Midbrain (tissue), 1 donor: Measurements from ENCODE around the gene CAMK2D.
"Not testable (repeated sequence)": the region's sequence is repeated elsewhere in the genome, so short reads cannot be mapped to it uniquely, and the experiment has no call there.

ENCODE experiments used
- DNase-seq: peaks from one replicate; lab custom pipeline; 2025; lab: John Stamatoyannopoulos, UW

CAMK2D gene

GRCh38 chr4:113761620-113762185 is at the start of gene CAMK2D:
Gene CAMK2D (minus strand): TSS chr4:113761738. CDS start chr4:113761068, 670 bp downstream.
- peak; percentile 92 for DNase-seq

DNA sequence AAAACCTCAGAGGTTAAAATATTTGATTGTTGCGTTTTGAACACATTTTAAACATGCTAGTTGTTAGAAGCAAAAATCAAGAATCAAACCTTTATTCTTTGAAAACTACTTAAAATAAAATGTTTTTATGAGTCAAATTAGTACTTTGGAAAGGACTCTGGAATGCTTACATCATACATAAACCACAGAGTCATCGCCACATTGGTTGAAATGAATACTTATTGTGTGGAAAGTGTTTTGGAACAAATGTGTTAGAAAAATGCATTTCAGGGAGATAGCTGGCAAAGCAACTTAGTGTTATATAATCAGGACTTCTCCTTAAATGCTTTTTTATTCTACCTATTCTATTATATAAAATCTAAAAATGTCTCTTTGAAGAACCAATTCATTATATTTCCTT is 49.4 kb upstream of the CAMK2D start:
- no peak for DNase-seq

- DNase-seq, result peak; percentile 11
Measured at GRCh38 chr4:113809311-113809710, 47.8 kb upstream of the CAMK2D start.

DNA sequence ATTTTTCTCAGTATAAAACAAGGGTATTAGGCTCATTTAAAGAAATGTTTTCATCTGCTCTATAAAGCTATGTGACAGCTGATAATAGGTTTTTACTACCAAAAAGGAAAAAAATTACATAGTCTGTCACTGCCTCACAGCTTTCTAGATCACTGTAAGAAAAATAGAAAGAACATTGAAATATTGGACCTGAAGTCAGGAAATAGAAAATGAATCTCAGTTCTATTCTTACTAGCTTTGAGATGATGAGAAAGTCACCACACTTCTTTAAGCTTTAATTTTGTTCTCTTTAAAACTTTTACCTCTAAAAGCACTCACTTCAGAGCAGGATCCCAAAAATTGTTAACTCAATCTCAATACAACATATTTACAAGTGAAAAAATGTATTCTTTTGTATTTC is 45.3 kb upstream of the CAMK2D start:
- DNase-seq, result no peak

GRCh38 chr4:113801882-113802281 is 40.3 kb upstream of the CAMK2D start:
- DNase-seq, result no peak

GRCh38 chr4:113796381-113796780 is 34.8 kb upstream of the CAMK2D start:
- DNase-seq, result not testable (repeated sequence)

DNA sequence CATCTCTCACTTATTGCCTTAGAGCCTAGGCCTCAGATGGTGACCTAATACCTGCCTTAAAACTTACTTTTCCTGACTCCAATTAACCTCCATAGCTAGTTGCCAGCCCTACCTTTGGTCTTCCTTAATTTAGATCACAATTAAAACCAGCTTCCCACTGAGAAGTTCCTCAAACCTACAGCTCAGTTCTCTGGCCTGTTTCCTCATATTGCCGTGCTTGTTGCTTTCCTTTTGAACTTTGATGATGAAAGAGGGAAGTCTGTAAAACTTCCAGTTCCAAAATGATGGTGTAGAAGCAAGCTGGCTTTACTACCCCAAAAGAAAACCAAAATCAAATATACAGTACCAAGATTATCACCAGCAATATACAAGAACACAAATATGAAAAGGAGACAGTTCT is 28.9 kb upstream of the CAMK2D start:
- peak; percentile 12 for DNase-seq

DNA sequence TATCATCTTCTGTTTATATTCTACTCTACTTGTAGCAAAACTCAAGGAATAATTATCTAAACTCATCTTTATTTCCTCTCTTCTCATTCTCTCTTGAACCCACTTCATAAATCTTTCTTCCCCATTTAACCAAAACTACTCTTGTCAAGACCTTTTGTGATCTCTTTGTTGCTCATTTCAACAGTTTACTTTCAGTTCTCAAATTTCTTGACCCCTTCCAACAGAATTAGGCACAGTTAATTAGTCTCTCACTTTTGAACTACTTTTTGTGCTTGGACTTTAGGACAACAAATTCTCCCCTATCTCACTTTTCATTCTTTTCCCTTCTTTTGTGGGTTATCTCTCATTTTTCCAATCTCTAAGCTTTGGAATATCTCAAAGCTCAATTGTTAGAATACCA is 27.4 kb upstream of the CAMK2D start:
- no peak for DNase-seq

DNA sequence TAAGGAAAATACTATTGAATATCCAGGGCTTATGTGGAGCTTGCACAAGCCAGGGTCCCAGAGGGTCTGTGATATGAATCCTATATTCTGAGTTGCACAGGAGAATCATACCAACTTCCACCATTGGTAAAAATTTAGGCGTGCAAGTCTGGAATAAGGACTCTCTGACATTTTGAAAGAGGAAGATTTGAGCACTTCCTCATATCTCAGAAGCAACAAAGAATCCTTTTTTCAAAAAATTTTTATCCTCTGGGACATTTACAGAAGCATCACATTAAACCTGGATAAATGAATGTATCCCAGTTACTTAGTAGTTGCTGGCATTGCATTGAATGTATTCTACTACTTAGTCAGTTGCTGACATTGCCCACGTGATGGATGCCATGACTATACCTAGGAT is 24.2 kb upstream of the CAMK2D start:
- DNase-seq, result no peak

GRCh38 chr4:113784497-113785250 is 23.1 kb upstream of the CAMK2D start:
- no peak for DNase-seq

GRCh38 chr4:113783701-113784100 is 22.2 kb upstream of the CAMK2D start:
- DNase-seq, result no peak

DNA sequence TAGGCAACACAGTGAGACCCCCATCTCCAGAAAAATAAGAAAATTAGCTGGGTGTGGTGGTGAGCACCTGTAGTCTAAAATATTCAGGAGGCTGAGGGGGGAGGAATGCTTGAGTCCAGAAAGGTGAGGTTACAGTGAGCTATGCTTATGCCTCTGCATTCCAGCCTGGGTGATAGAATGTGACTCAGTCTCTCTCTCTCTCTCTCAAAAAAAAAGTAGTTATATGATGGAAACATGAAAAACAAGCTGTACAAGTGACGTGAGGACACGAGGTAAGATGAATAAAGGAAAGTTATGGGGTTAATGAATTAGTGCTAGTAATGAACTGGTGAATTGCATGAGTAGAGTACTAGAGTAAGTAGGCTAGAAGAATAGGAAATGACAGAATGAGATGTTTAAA is 21.8 kb upstream of the CAMK2D start:
- no peak for DNase-seq

- DNase-seq, result peak; percentile 24
Measured at GRCh38 chr4:113781439-113782040, 20.0 kb upstream of the CAMK2D start.

DNA sequence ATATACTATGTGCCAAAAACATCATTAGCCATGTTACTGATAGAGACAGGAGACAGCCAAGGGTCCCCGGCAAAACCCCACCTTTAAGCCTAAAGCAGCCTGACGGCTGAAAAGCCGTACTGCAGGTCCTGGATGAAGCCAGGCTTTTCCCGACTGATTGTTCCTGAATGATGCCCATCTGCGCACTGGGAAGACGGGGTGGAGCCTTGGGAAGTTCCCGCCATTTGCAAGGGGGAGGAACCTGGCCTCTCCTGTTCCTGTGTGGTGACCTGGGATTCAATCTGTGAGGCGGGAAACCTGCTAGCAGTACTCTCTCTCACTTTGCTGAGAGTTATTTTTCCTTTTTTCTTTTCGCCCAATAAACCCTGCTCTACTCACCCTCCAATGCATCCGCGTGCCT is 15.1 kb upstream of the CAMK2D start:
- DNase-seq, result no peak

- no peak for DNase-seq
Measured at GRCh38 chr4:113776016-113776415, 14.5 kb upstream of the CAMK2D start.

- no peak for DNase-seq
Measured at GRCh38 chr4:113773756-113774155, 12.2 kb upstream of the CAMK2D start.

- DNase-seq, result no peak
Measured at GRCh38 chr4:113773014-113773413, 11.5 kb upstream of the CAMK2D start.

GRCh38 chr4:113772319-113772718 is 10.8 kb upstream of the CAMK2D start:
- DNase-seq, result no peak

DNA sequence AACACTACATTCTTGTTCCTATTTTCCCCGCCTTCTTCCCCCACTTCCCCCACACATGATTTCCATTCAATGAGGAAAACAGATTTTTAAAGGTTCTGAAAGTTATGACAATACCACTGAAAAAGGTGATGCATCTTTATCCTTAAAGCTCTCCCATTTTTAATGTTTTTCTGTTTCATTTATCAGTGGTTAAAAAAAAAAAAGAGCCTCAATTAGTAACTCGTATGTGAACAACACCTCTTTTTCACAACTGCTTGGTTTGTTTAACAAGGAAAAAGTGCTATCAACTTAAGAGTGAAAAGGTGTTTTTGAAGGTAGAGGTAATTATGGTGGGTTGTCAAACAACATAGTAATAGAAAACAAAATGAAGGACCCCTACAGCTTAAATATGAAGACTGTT is 8.2 kb upstream of the CAMK2D start:
- no peak for DNase-seq

GRCh38 chr4:113768952-113769351 is 7.4 kb upstream of the CAMK2D start:
- no peak for DNase-seq

GRCh38 chr4:113766882-113767281 is 5.3 kb upstream of the CAMK2D start:
- no peak for DNase-seq

- no peak for DNase-seq
Measured at GRCh38 chr4:113764720-113765264, 3.3 kb upstream of the CAMK2D start.

DNA sequence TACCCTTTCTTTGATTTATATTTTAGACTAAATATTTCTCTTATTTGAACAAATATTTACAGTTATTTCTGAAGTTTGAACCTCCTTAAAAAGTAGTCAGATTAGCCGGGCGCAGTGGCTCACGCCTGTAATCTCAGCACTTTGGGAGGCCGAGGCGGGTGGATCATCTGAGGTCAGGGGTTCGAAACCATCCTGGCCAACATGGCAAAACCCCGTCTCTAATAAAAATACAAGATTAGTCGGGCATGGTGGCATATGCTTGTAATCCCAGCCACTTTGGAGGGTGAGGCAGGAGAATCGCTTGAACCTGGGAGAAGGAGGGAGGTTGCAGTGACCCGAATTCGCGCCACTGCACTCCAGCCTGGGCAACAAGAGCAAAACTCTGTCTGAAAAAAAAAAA is 2.4 kb upstream of the CAMK2D start:
- not testable (repeated sequence) for DNase-seq
